Peyer's patch (tissue), 4 donors: ENCODE results near the gene INPP5A. TPM values are rescaled to one million over a fixed set of nuclear protein-coding genes. Genes with fewer than 3 reads are reported as not detected.
A peak's percentile ranks its signal among the peaks of the same experiment; 100 is the strongest.

Source experiments
- DNase-seq, 3 donors: peaks; one replicate each; pipeline ENCODE4 v3.0.0-alpha.2; 2017 to 2019
- H3K27ac ChIP-seq, 4 donors: fragments of 200-600 bp; sonication (generic); one replicate each; pipeline ENCODE4 v1.5.1; 2016 to 2019
- H3K27me3 ChIP-seq, 2 donors: fragments of 200-600 bp; sonication (generic); one replicate each; pipeline ENCODE4 v1.5.1; 2019
- H3K36me3 ChIP-seq, 3 donors: fragments of 200-600 bp; sonication (generic); one replicate each; pipeline ENCODE4 v1.5.1; 2016 to 2019
- H3K4me1 ChIP-seq, 4 donors: fragments of 200-600 bp; sonication (generic); one replicate each; pipeline ENCODE4 v1.5.1; 2016 to 2019
- H3K4me3 ChIP-seq, 4 donors: fragments of 200-600 bp; sonication (generic); 1 replicate in 3 of 4; 2 replicates in 1 of 4; pipeline ENCODE4 v1.5.1; 2016 to 2019; ENCODE audit warnings: mild to moderate bottlenecking in 1 of 4
- H3K9me3 ChIP-seq, 4 donors: fragments of 200-600 bp; sonication (generic); one replicate each; pipeline ENCODE4 v1.5.1; 2016 to 2019; ENCODE audit warnings: mild to moderate bottlenecking in 1 of 4
- POLR2A ChIP-seq, 2 donors: fragments of 450-650 bp; IDR thresholded peaks; one replicate each; pipeline ENCODE4 v1.5.1; 2017; ENCODE audit warnings: antibody characterized with exemption in 2 of 2, mild to moderate bottlenecking in 2 of 2, moderate library complexity in 2 of 2
- total RNA-seq, 4 donors: library from RNA; depleted of rRNA; stranded (reverse); fragments of >200 nt; gene quantifications; one replicate each; pipeline ENCODE4 v1.1.0, GENCODE V29; 2016
- TF ChIP-seq, protein P1 (sequence below), 6 experiments: fragments of 450-650 bp in 4 of 6; fragments of 200-600 bp in 2 of 6; sonication (generic) in 1 of 6; IDR thresholded peaks; one replicate each; pipeline ENCODE4 v1.5.1; 2017 to 2019; ENCODE audit warnings: antibody characterized with exemption in 6 of 6, mild to moderate bottlenecking in 3 of 6, moderate library complexity in 1 of 6

Gene INPP5A
- total RNA-seq, 4 donors from 2014 or later, result 33.8 to 76.4 (median 38.1) TPM

DNA sequence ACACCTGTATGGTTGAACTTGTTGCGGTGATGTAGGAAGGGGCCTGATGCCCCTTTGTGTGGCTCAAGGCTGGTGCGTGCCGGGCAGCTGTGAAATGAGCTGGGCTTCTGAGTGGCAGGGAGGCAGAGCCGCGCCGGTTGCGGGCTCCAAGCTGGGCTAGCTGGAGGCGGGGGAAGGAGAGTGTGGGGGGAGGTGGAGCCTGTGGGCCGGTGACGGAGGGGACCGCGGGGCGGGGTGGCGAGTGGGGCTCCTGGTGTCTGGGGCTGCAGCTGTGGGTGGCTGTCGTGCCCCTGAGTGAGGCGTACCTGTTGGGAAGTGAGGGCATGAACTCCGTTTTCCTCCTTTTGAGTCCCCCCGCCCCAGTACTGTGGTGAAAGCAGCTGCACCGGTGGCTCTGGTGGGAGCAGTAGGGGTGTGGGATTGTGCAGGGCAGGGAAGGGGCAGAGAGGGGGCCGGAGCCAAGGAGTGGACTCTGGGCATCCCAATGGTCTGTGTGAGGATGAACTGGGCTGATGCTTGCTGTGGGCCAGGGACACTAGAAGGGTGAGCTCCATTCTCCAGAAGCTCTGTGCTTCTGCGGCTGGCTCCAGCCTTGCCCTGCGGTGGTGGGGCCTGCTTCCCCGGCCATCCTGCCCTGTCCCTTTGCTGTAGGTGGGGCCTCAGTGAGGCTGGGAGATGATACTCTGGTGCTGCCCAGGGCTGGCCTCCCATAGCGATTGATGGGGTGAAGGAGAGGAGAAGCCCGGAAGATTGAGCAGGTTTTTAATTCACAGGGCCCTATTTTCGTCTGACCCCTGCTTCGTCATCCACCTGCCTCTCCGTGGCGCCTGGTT, 41.7 kb downstream of the INPP5A start:
- TF ChIP-seq POLR2A (IDR thresholded peaks at IDR 0.05), result no peak
- TF ChIP-seq, protein P1, sequence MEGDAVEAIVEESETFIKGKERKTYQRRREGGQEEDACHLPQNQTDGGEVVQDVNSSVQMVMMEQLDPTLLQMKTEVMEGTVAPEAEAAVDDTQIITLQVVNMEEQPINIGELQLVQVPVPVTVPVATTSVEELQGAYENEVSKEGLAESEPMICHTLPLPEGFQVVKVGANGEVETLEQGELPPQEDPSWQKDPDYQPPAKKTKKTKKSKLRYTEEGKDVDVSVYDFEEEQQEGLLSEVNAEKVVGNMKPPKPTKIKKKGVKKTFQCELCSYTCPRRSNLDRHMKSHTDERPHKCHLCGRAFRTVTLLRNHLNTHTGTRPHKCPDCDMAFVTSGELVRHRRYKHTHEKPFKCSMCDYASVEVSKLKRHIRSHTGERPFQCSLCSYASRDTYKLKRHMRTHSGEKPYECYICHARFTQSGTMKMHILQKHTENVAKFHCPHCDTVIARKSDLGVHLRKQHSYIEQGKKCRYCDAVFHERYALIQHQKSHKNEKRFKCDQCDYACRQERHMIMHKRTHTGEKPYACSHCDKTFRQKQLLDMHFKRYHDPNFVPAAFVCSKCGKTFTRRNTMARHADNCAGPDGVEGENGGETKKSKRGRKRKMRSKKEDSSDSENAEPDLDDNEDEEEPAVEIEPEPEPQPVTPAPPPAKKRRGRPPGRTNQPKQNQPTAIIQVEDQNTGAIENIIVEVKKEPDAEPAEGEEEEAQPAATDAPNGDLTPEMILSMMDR (IDR thresholded peaks at IDR 0.05), result no peak
- H3K36me3 ChIP-seq, result no peaks in the 10 kb centered on the region
- H3K4me3 ChIP-seq, result no peak overlapping the region
- H3K27ac ChIP-seq, result no peak overlapping the region
- peak in 1 of 3 donors; percentile 43 for DNase-seq
- peaks cover 4 to 46% (median 16%) of the 10 kb centered on the region in 4 donors for H3K4me1 ChIP-seq
- H3K27me3 ChIP-seq, result no peaks in the 10 kb centered on the region
- no peaks in the 10 kb centered on the region for H3K9me3 ChIP-seq

- no peak for TF ChIP-seq POLR2A (IDR thresholded peaks at IDR 0.05)
- TF ChIP-seq, protein P1 (IDR thresholded peaks at IDR 0.05), result no peak
- Histone ChIP-seq H3K27ac (no peak overlapping the region), H3K36me3 (no peaks in the 10 kb centered on the region), H3K27me3 (no peaks in the 10 kb centered on the region), H3K4me3 (no peak overlapping the region), H3K4me1 (peaks cover 4 to 40% (median 9%) of the 10 kb centered on the region in 4 donors), H3K9me3 (no peaks in the 10 kb centered on the region)
- DNase-seq, result no peak
These were observed 42.6 kb downstream of the INPP5A start for GRCh38 chr10:132580143-132580542.

GRCh38 chr10:132580617-132581016, 43.0 kb downstream of the INPP5A start:
- no peak for TF ChIP-seq POLR2A (IDR thresholded peaks at IDR 0.05)
- TF ChIP-seq, protein P1 (IDR thresholded peaks at IDR 0.05), result no peak
- Histone ChIP-seq H3K4me3 (no peak overlapping the region), H3K4me1 (peaks cover 3 to 36% (median 6%) of the 10 kb centered on the region in 4 donors)

DNA sequence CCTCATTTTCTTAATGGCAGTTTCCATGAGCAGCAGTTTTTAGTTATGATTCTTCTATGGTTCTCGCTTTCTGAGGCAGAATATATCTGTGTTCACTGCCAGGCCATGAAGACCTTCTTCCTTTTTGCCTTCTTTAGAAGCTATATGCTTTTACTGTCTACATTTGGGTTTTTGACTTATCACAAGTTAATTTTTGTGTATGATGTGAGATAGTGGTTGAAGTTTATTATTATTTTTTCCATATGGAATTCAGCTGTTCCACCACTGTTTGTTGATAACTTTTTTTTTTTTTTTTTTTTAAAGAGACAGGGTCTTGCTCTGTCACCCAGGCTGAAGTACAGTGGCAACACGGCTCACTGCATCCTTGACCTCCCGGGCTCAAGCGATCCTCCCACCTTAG, 44.5 kb downstream of the INPP5A start:
- Histone ChIP-seq H3K4me1 (peaks cover 0 to 41% (median 0%) of the 10 kb centered on the region in 4 donors), H3K27me3 (no peaks in the 10 kb centered on the region), H3K9me3 (no peaks in the 10 kb centered on the region), H3K27ac (no peak overlapping the region), H3K36me3 (no peaks in the 10 kb centered on the region), H3K4me3 (no peak overlapping the region)
- no peak for DNase-seq
- TF ChIP-seq POLR2A (IDR thresholded peaks at IDR 0.05), result no peak
- TF ChIP-seq, protein P1 (IDR thresholded peaks at IDR 0.05), result no peak

More at GRCh38 chr10:132580617-132581016, 43.0 kb downstream of the INPP5A start:
- H3K9me3 ChIP-seq, result no peaks in the 10 kb centered on the region
- H3K27ac ChIP-seq, result no peak overlapping the region
- H3K36me3 ChIP-seq, result no peaks in the 10 kb centered on the region
- no peak for DNase-seq
- H3K27me3 ChIP-seq, result no peaks in the 10 kb centered on the region

DNA sequence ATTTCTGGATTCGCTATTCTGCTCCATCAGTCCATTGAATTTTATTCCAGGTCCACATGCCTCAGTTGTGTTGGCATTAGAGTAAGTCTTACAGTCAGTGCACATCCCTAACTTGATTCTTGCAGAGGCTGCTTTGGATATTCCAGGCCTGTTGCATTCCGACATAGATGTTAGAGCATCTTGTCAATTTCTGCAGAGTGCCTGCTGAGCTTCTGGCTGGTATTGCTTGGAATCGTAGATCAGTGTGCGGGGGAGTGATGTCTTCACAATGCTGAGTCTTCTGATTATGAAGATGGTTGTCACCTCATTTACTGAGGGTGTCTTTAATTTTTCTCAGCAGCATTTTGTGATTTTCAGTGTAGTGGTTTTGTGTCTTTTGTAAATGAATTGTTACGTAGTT, 45.2 kb downstream of the INPP5A start:
- Histone ChIP-seq H3K9me3 (no peaks in the 10 kb centered on the region), H3K27me3 (no peaks in the 10 kb centered on the region), H3K27ac (no peak overlapping the region), H3K4me1 (peaks cover 0 to 43% (median 0%) of the 10 kb centered on the region in 4 donors), H3K36me3 (no peaks in the 10 kb centered on the region), H3K4me3 (no peak overlapping the region)
- DNase-seq, result peak in 1 of 3 donors; percentile 9
- TF ChIP-seq POLR2A (IDR thresholded peaks at IDR 0.05), result no peak
- TF ChIP-seq, protein P1 (IDR thresholded peaks at IDR 0.05), result no peak
